Breast epithelium (tissue), 3 donors: ENCODE measurements around the gene RTN4RL1.

ENCODE experiments used
- CTCF ChIP-seq, 3 donors: fragments of 450-650 bp; IDR thresholded peaks; one replicate each; pipeline ENCODE4 v1.5.1; 2016 to 2017; ENCODE audit warnings: antibody characterized with exemption in 3 of 3, mild to moderate bottlenecking in 3 of 3, moderate library complexity in 3 of 3
- POLR2A ChIP-seq: fragments of 450-650 bp; IDR thresholded peaks from one replicate; pipeline ENCODE4 v1.6.1; 2016; ENCODE audit warnings: antibody characterized with exemption, mild to moderate bottlenecking, moderate library complexity
- POLR2AphosphoS5 ChIP-seq, 3 donors: sonication (generic); formaldehyde crosslinking; IDR thresholded peaks; one replicate each; pipeline ENCODE4 v1.6.1; 2017; ENCODE audit warnings: antibody characterized with exemption in 3 of 3

- TF ChIP-seq POLR2AphosphoS5 (IDR thresholded peaks at IDR 0.05), result no peak
- TF ChIP-seq CTCF (IDR thresholded peaks at IDR 0.05), result no peak
- TF ChIP-seq POLR2A, result no peak
Measured at GRCh38 chr17:1907216-1907631, 117.9 kb downstream of the RTN4RL1 start.
